ENCODE results near the gene BOLA3.

Gene BOLA3

DNA sequence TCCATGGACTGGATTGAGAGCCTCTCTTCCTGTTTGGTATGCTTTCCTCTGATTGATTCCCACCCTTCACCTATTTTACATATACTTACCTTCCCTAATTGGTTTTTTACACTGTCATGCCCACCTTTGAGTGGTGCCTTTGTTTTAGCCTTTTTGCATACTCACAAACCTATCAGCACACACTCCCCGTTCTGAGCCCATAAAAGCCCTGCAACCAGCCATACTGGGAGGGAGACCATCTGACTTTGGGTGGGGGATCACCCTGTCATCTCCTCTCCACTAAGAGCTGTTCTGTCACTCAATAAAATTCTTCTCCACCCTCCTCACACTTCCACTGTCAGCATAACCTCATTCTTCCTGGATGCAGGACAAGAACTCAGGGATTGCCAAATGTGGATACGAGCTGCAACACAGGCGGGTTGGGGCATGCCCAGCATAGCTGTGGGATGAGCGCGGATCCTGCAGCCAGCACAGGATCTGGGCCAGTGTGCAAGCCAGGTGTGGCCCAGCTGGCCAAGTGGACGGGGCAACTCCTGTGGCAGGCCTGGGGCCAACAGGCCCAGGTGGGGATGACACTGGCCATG lies 40.4 kb upstream of the BOLA3 start (continued):
- TF ChIP-seq ZNF221 (tag by site-specific recombination; IDR thresholded peaks at IDR 0.05; ENCODE audit: borderline replicate concordance): no peak; the same call in 1 of the 2 replicates
- no peak for TF ChIP-seq OVOL3 (tag by site-specific recombination; IDR thresholded peaks at IDR 0.05)
- TF ChIP-seq OSR2 (tag by site-specific recombination; IDR thresholded peaks at IDR 0.05): no peak
- TF ChIP-seq ZNF239 (tag by site-specific recombination; IDR thresholded peaks at IDR 0.05): no peak
- TF ChIP-seq ZNF777 (tag by site-specific recombination; IDR thresholded peaks at IDR 0.05; ENCODE audit: borderline replicate concordance): no peak
- no peak for TF ChIP-seq BCL11B (tag by site-specific recombination; IDR thresholded peaks at IDR 0.05; ENCODE audit: low read depth)
- peak; percentile 58; the same call in 1 of the 2 replicates for TF ChIP-seq ZEB2 (tag by site-specific recombination; IDR thresholded peaks at IDR 0.05)
- no peak for TF ChIP-seq ZNF132 (tag by site-specific recombination; IDR thresholded peaks at IDR 0.05; ENCODE audit: borderline replicate concordance)
- no peak for TF ChIP-seq BCL11A (tag by site-specific recombination; IDR thresholded peaks at IDR 0.05; ENCODE audit: low read depth)
- peak; percentile 92 for TF ChIP-seq ZBTB17 (tag by site-specific recombination; IDR thresholded peaks at IDR 0.05)
- TF ChIP-seq ZNF707 (tag by site-specific recombination; IDR thresholded peaks at IDR 0.05): no peak
- TF ChIP-seq ZNF112 (tag by site-specific recombination; IDR thresholded peaks at IDR 0.05): no peak
- TF ChIP-seq, protein P1, sequence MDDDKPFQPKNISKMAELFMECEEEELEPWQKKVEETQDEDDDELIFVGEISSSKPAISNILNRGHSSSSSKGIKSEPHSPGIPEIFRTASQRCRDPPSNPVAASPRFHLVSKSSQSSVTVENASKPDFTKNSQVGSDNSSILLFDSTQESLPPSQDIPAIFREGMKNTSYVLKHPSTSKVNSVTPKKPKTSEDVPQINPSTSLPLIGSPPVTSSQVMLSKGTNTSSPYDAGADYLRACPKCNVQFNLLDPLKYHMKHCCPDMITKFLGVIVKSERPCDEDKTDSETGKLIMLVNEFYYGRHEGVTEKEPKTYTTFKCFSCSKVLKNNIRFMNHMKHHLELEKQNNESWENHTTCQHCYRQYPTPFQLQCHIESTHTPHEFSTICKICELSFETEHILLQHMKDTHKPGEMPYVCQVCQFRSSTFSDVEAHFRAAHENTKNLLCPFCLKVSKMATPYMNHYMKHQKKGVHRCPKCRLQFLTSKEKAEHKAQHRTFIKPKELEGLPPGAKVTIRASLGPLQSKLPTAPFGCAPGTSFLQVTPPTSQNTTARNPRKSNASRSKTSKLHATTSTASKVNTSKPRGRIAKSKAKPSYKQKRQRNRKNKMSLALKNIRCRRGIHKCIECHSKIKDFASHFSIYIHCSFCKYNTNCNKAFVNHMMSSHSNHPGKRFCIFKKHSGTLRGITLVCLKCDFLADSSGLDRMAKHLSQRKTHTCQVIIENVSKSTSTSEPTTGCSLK (tag by site-specific recombination; IDR thresholded peaks at IDR 0.05): no peak
- no peak for TF ChIP-seq ZNF184 (tag by site-specific recombination; IDR thresholded peaks at IDR 0.05)
- no peak for TF ChIP-seq ZNF335 (tag by site-specific recombination; conservative IDR thresholded peaks at IDR 0.05)
- TF ChIP-seq ZNF624 (tag by site-specific recombination; IDR thresholded peaks at IDR 0.05): no peak
- 0 out of 2 replicates have a peak, but pooled peaks have one; percentile 16 for TF ChIP-seq WT1 (tag by site-specific recombination; IDR thresholded peaks at IDR 0.05)
- no peak for TF ChIP-seq SCRT1 (tag by site-specific recombination; IDR thresholded peaks at IDR 0.05; ENCODE audit: borderline replicate concordance)
- no peak for TF ChIP-seq YY2 (tag by site-specific recombination; IDR thresholded peaks at IDR 0.05)
- no peak for TF ChIP-seq ZNF223 (tag by site-specific recombination; IDR thresholded peaks at IDR 0.05)
- TF ChIP-seq ZNF292 (tag by site-specific recombination; IDR thresholded peaks at IDR 0.05; ENCODE audit: borderline replicate concordance, low read depth): no peak
- 0 out of 2 replicates have a peak, but pooled peaks have one; percentile 29 for TF ChIP-seq ZNF629 (tag by site-specific recombination; IDR thresholded peaks at IDR 0.05)
- TF ChIP-seq REPIN1 (tag by site-specific recombination; IDR thresholded peaks at IDR 0.05; ENCODE audit: low read depth): no peak
- TF ChIP-seq ZNF560 (tag by site-specific recombination; IDR thresholded peaks at IDR 0.05; ENCODE audit: borderline replicate concordance): no peak
- peak; percentile 97 for TF ChIP-seq ZNF600 (tag by site-specific recombination; IDR thresholded peaks at IDR 0.05)
- TF ChIP-seq, protein P2, sequence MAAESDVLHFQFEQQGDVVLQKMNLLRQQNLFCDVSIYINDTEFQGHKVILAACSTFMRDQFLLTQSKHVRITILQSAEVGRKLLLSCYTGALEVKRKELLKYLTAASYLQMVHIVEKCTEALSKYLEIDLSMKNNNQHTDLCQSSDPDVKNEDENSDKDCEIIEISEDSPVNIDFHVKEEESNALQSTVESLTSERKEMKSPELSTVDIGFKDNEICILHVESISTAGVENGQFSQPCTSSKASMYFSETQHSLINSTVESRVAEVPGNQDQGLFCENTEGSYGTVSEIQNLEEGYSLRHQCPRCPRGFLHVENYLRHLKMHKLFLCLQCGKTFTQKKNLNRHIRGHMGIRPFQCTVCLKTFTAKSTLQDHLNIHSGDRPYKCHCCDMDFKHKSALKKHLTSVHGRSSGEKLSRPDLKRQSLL (tag by site-specific recombination; IDR thresholded peaks at IDR 0.05): no peak
- TF ChIP-seq, protein P3, sequence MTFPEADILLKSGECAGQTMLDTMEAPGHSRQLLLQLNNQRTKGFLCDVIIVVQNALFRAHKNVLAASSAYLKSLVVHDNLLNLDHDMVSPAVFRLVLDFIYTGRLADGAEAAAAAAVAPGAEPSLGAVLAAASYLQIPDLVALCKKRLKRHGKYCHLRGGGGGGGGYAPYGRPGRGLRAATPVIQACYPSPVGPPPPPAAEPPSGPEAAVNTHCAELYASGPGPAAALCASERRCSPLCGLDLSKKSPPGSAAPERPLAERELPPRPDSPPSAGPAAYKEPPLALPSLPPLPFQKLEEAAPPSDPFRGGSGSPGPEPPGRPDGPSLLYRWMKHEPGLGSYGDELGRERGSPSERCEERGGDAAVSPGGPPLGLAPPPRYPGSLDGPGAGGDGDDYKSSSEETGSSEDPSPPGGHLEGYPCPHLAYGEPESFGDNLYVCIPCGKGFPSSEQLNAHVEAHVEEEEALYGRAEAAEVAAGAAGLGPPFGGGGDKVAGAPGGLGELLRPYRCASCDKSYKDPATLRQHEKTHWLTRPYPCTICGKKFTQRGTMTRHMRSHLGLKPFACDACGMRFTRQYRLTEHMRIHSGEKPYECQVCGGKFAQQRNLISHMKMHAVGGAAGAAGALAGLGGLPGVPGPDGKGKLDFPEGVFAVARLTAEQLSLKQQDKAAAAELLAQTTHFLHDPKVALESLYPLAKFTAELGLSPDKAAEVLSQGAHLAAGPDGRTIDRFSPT (tag by site-specific recombination; IDR thresholded peaks at IDR 0.05): peak; percentile 60
- TF ChIP-seq, protein P4, sequence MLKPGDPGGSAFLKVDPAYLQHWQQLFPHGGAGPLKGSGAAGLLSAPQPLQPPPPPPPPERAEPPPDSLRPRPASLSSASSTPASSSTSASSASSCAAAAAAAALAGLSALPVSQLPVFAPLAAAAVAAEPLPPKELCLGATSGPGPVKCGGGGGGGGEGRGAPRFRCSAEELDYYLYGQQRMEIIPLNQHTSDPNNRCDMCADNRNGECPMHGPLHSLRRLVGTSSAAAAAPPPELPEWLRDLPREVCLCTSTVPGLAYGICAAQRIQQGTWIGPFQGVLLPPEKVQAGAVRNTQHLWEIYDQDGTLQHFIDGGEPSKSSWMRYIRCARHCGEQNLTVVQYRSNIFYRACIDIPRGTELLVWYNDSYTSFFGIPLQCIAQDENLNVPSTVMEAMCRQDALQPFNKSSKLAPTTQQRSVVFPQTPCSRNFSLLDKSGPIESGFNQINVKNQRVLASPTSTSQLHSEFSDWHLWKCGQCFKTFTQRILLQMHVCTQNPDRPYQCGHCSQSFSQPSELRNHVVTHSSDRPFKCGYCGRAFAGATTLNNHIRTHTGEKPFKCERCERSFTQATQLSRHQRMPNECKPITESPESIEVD (tag by site-specific recombination; IDR thresholded peaks at IDR 0.05): no peak
- no peak for TF ChIP-seq ZNF843 (tag by site-specific recombination; IDR thresholded peaks at IDR 0.05)
- no peak for TF ChIP-seq TRIM28 (IDR thresholded peaks at IDR 0.05; ENCODE audit: borderline replicate concordance, low read length)
- TF ChIP-seq ZNF571 (tag by site-specific recombination; IDR thresholded peaks at IDR 0.05): no peak
- no peak for TF ChIP-seq ZNF138 (tag by site-specific recombination; IDR thresholded peaks at IDR 0.05; ENCODE audit: borderline replicate concordance)
- no peak for TF ChIP-seq ZFP69B (tag by site-specific recombination; IDR thresholded peaks at IDR 0.05)
- no peak for TF ChIP-seq ZNF701 (tag by site-specific recombination; IDR thresholded peaks at IDR 0.05)
